ENCODE results near the gene MNX1.
A peak's percentile ranks its signal among the peaks of the same experiment; 100 is the strongest.

Gene MNX1

GRCh38 chr7:157010588-157011332 lies at the start of gene MNX1:
TSS of gene MNX1 (minus strand) at chr7:157010663. CDS start at chr7:157010350, 313 bp downstream.
- DNase-seq = peak; percentile 45

- no peak for DNase-seq
Observed at GRCh38 chr7:157059534-157059933, 49.1 kb upstream of the MNX1 start.

- DNase-seq = no peak
Observed at GRCh38 chr7:157058701-157059100, 48.2 kb upstream of the MNX1 start.

- DNase-seq = no peak
Observed at GRCh38 chr7:157058068-157058467, 47.6 kb upstream of the MNX1 start.

- DNase-seq = no peak
Observed at GRCh38 chr7:157056957-157057902, 46.8 kb upstream of the MNX1 start.

GRCh38 chr7:157056246-157056645 lies 45.8 kb upstream of the MNX1 start:
- DNase-seq = no peak

GRCh38 chr7:157054927-157055326 lies 44.5 kb upstream of the MNX1 start:
- DNase-seq = no peak

- no peak for DNase-seq
Observed at GRCh38 chr7:157053118-157053517, 42.7 kb upstream of the MNX1 start.

- DNase-seq = no peak
Observed at GRCh38 chr7:157047148-157047547, 36.7 kb upstream of the MNX1 start.

GRCh38 chr7:157046681-157047080 lies 36.2 kb upstream of the MNX1 start:
- DNase-seq = no peak

GRCh38 chr7:157044943-157045660 lies 34.6 kb upstream of the MNX1 start:
- DNase-seq = no peak

- no peak for DNase-seq
Observed at GRCh38 chr7:157044147-157044687, 33.8 kb upstream of the MNX1 start.

- DNase-seq = no peak
Observed at GRCh38 chr7:157043745-157044144, 33.3 kb upstream of the MNX1 start.

- DNase-seq = no peak
Observed at GRCh38 chr7:157041514-157042277, 31.2 kb upstream of the MNX1 start.

- DNase-seq = no peak
Observed at GRCh38 chr7:157041004-157041403, 30.5 kb upstream of the MNX1 start.

GRCh38 chr7:157037635-157038034 lies 27.2 kb upstream of the MNX1 start:
- no peak for DNase-seq

GRCh38 chr7:157037028-157037427 lies 26.6 kb upstream of the MNX1 start:
- DNase-seq = no peak

GRCh38 chr7:157035979-157036378 lies 25.5 kb upstream of the MNX1 start:
- DNase-seq = no peak

GRCh38 chr7:157035302-157035701 lies 24.8 kb upstream of the MNX1 start:
- DNase-seq = no peak

GRCh38 chr7:157033483-157034473 lies 23.3 kb upstream of the MNX1 start:
- DNase-seq = no peak
